HepG2 (cell line): ENCODE measurements around the gene SFXN5. TPM values are rescaled to one million over a fixed set of nuclear protein-coding genes. Genes with fewer than 3 reads are reported as not detected.

Experiments used
- BCL3 ChIP-seq: sonication (generic); formaldehyde crosslinking; IDR thresholded peaks from 2 replicates; pipeline ENCODE4 v1.5.1; 2020; ENCODE audit warnings: mild to moderate bottlenecking, missing genetic modification reagents, moderate library complexity
- BCL6 ChIP-seq: IDR thresholded peaks from 2 replicates; pipeline ENCODE4 v1.6.1; 2016; ENCODE audit warnings: missing genetic modification reagents, missing compliant biosample characterization
- GPBP1L1 ChIP-seq: sonication (generic); formaldehyde crosslinking; IDR thresholded peaks from 2 replicates; pipeline ENCODE4 v1.5.0; 2020; ENCODE audit warnings: mild to moderate bottlenecking, missing genetic modification reagents
- MLX ChIP-seq: IDR thresholded peaks from 2 replicates; pipeline ENCODE4 v1.6.1; 2016
- NCOA1 ChIP-seq: sonication (generic); formaldehyde crosslinking; IDR thresholded peaks from 2 replicates; pipeline ENCODE4 v1.9.0; 2021; ENCODE audit warnings: missing genetic modification reagents
- PAWR ChIP-seq: sonication (generic); formaldehyde crosslinking; IDR thresholded peaks from 2 replicates; pipeline ENCODE4 v1.4.0; 2020; ENCODE audit warnings: missing genetic modification reagents, mild to moderate bottlenecking, borderline replicate concordance
- PRMT3 ChIP-seq: sonication (generic); formaldehyde crosslinking; IDR thresholded peaks from 2 replicates; pipeline ENCODE4 v1.8.1; 2022; ENCODE audit warnings: low read depth, mild to moderate bottlenecking, moderate library complexity, missing genetic modification reagents, borderline replicate concordance
- RBAK ChIP-seq: sonication (generic); formaldehyde crosslinking; IDR thresholded peaks from 2 replicates; pipeline ENCODE4 v1.5.1; 2020; ENCODE audit warnings: mild to moderate bottlenecking, missing genetic modification reagents
- SALL1 ChIP-seq: sonication (generic); formaldehyde crosslinking; IDR thresholded peaks from 2 replicates; pipeline ENCODE4 v1.8.0; 2022; ENCODE audit warnings: mild to moderate bottlenecking, missing genetic modification reagents
- SMAD1 ChIP-seq: sonication (generic); formaldehyde crosslinking; IDR thresholded peaks from 2 replicates; pipeline ENCODE4 v1.4.0; 2020; ENCODE audit warnings: missing genetic modification reagents, low read depth, mild to moderate bottlenecking, borderline replicate concordance
- SP5 ChIP-seq: IDR thresholded peaks from 2 replicates; pipeline ENCODE4 v1.6.1; 2016; ENCODE audit warnings: low read depth, borderline replicate concordance
- ZBED4 ChIP-seq: sonication (generic); formaldehyde crosslinking; IDR thresholded peaks from 2 replicates; pipeline ENCODE4 v1.4.0; 2020; ENCODE audit warnings: missing genetic modification reagents, borderline replicate concordance
- ZKSCAN5 ChIP-seq: sonication (generic); formaldehyde crosslinking; IDR thresholded peaks from 2 replicates; pipeline ENCODE4 v1.5.1; 2020; ENCODE audit warnings: mild to moderate bottlenecking, missing genetic modification reagents
- ZNF160 ChIP-seq: sonication (generic); formaldehyde crosslinking; IDR thresholded peaks from 2 replicates; pipeline ENCODE4 v1.8.0; 2022; ENCODE audit warnings: mild to moderate bottlenecking, inconsistent platforms, missing genetic modification reagents
- ZNF292 ChIP-seq: sonication (generic); formaldehyde crosslinking; IDR thresholded peaks from 2 replicates; pipeline ENCODE4 v1.8.1; 2022; ENCODE audit warnings: mild to moderate bottlenecking, low read depth, missing genetic modification reagents, borderline replicate concordance
- ZNF503 ChIP-seq: sonication (generic); formaldehyde crosslinking; IDR thresholded peaks from 2 replicates; pipeline ENCODE4 v1.4.0; 2020; ENCODE audit warnings: missing genetic modification reagents
- ZNF569 ChIP-seq: sonication (generic); formaldehyde crosslinking; IDR thresholded peaks from 2 replicates; pipeline ENCODE4 v1.5.0; 2020; ENCODE audit warnings: mild to moderate bottlenecking, missing genetic modification reagents, moderate library complexity, borderline replicate concordance
- ZNF589 ChIP-seq: sonication (generic); formaldehyde crosslinking; conservative IDR thresholded peaks from 2 replicates; pipeline ENCODE4 v1.8.0; 2022; ENCODE audit warnings: mild to moderate bottlenecking, moderate library complexity, missing genetic modification reagents
- ZNF746 ChIP-seq: sonication (generic); formaldehyde crosslinking; IDR thresholded peaks from 2 replicates; pipeline ENCODE4 v1.8.0; 2022; ENCODE audit warnings: mild to moderate bottlenecking, missing genetic modification reagents
- ZNF790 ChIP-seq: sonication (generic); formaldehyde crosslinking; IDR thresholded peaks from 2 replicates; pipeline ENCODE4 v1.8.0; 2022; ENCODE audit warnings: missing genetic modification reagents, mild to moderate bottlenecking, borderline replicate concordance
- polyA plus RNA-seq, 8 experiments: library from polyadenylated mRNA; depleted of rRNA in 3 of 8; stranded (reverse) in 7 of 8; unstranded in 1 of 8; fragments of >200 nt; fragmentation: Illumina TruSeq in 4 of 8; extraction: Trizol in 4 of 8; gene quantifications; 2 replicates each; pipeline versions ENCODE4 v1.2.1 to v1.2.3, GENCODE V29; 2011 to 2016; ENCODE audit warnings: low read depth in 4 of 8, missing spikeins in 1 of 8, mixed read lengths in 1 of 8; ENCODE audit not compliant: insufficient read depth in 1 of 8
- total RNA-seq, 5 experiments: library from RNA; depleted of rRNA; stranded (reverse); fragments of >200 nt; fragmentation: Illumina TruSeq; extraction: Trizol; gene quantifications; 2 replicates each; pipeline ENCODE4 v1.2.3, GENCODE V29; 2016; ENCODE audit warnings: low read depth in 1 of 5

Gene SFXN5
- total and polyA plus RNA-seq, 2 of the 13 experiments (the other 11 are each of a cell fraction or from before 2014, with no cell fraction given), result 34.9 to 37.4 TPM

- TF ChIP-seq ZNF503 (no peak), ZNF746 (CRISPR knock-in tag) (no peak), RBAK (CRISPR knock-in tag) (0 out of 2 replicates have a peak, but pooled peaks have one; percentile 52), ZNF569 (CRISPR knock-in tag) (no peak), PAWR (CRISPR knock-in tag) (no peak), PRMT3 (CRISPR knock-in tag) (no peak), NCOA1 (CRISPR knock-in tag) (no peak), SMAD1 (no peak), SALL1 (CRISPR knock-in tag) (peak; percentile 57; the same call in 1 of the 2 replicates), BCL3 (CRISPR knock-in tag) (no peak), MLX (peak; percentile 14; the same call in 1 of the 2 replicates), GPBP1L1 (CRISPR knock-in tag) (no peak), ZNF292 (CRISPR knock-in tag) (peak; percentile 71; the same call in 1 of the 2 replicates), ZBED4 (CRISPR knock-in tag) (no peak), BCL6 (CRISPR knock-in tag) (no peak), SP5 (peak; percentile 80), ZNF790 (CRISPR knock-in tag) (no peak), ZNF589 (no peak), ZKSCAN5 (CRISPR knock-in tag) (no peak), ZNF160 (no peak)
These were observed 87.9 kb downstream of the SFXN5 start (continued) for GRCh38 chr2:72983500-72984161.
